Liver (tissue), 9 donors: ENCODE data around the gene GATA2. TPM values are rescaled to one million over a fixed set of nuclear protein-coding genes. Genes with fewer than 3 reads are reported as not detected.

ENCODE experiments used
- DNase-seq: peaks from one replicate; pipeline ENCODE4 v3.0.0-alpha.2; 2017; ENCODE audit warnings: low spot score
- H3K27ac ChIP-seq, 2 donors: one replicate each; pipeline ENCODE4 v1.7.0; 2013; ENCODE audit warnings: inconsistent platforms in 2 of 2, low read length in 2 of 2, control low read depth in 1 of 2, low read depth in 1 of 2, mild to moderate bottlenecking in 1 of 2
- H3K27me3 ChIP-seq, 4 donors: one replicate each; pipeline versions ENCODE4 v1.6.1 to v1.7.0; 2013; ENCODE audit warnings: low read length in 3 of 4, inconsistent platforms in 1 of 4, mild to moderate bottlenecking in 1 of 4, moderate library complexity in 1 of 4; ENCODE audit not compliant: control insufficient read depth in 4 of 4, insufficient read depth in 4 of 4
- H3K36me3 ChIP-seq, 4 donors: one replicate each; pipeline versions ENCODE4 v1.6.1 to v1.7.0; 2013; ENCODE audit warnings: low read length in 3 of 4, mild to moderate bottlenecking in 3 of 4, low read depth in 1 of 4, moderate library complexity in 1 of 4; ENCODE audit not compliant: control insufficient read depth in 4 of 4, insufficient read depth in 3 of 4
- H3K4me1 ChIP-seq, 4 donors: one replicate each; pipeline versions ENCODE4 v1.6.1 to v1.7.0; 2013; ENCODE audit warnings: low read length in 3 of 4, mild to moderate bottlenecking in 3 of 4, moderate library complexity in 1 of 4; ENCODE audit not compliant: control insufficient read depth in 4 of 4, insufficient read depth in 4 of 4
- H3K4me3 ChIP-seq, 3 donors: one replicate each; pipeline versions ENCODE4 v1.6.1 to v1.7.0; 2013; ENCODE audit warnings: low read length in 3 of 3, control low read depth in 1 of 3, low read depth in 1 of 3, mild to moderate bottlenecking in 1 of 3
- H3K9ac ChIP-seq, 2 donors: one replicate each; pipeline ENCODE4 v1.7.0; 2013; ENCODE audit warnings: low read length in 2 of 2, mild to moderate bottlenecking in 2 of 2, moderate library complexity in 2 of 2, control low read depth in 1 of 2, low read depth in 1 of 2
- H3K9me3 ChIP-seq, 4 donors: one replicate each; pipeline versions ENCODE4 v1.6.1 to v1.7.0; 2013; ENCODE audit warnings: low read length in 3 of 4; ENCODE audit not compliant: control insufficient read depth in 4 of 4
- EGR1 ChIP-seq, 2 donors: IDR thresholded peaks; 2 replicates each; pipeline ENCODE4 v1.6.1; 2016 to 2018; ENCODE audit warnings: antibody characterized with exemption in 2 of 2, low read depth in 2 of 2
- FOXA1 ChIP-seq: IDR thresholded peaks from 2 replicates; pipeline ENCODE4 v1.6.1; 2016; ENCODE audit warnings: antibody characterized with exemption
- GABPA ChIP-seq, 2 donors: IDR thresholded peaks in 1 of 2; conservative IDR thresholded peaks in 1 of 2; 2 replicates each; pipeline ENCODE4 v1.6.1; 2016; ENCODE audit warnings: antibody characterized with exemption in 2 of 2, mild to moderate bottlenecking in 1 of 2, moderate library complexity in 1 of 2
- HNF4A ChIP-seq, 2 donors: conservative IDR thresholded peaks; 2 replicates each; pipeline ENCODE4 v1.6.1; 2016; ENCODE audit warnings: antibody characterized with exemption in 2 of 2, mild to moderate bottlenecking in 2 of 2
- HNF4G ChIP-seq: IDR thresholded peaks from 2 replicates; pipeline ENCODE4 v1.6.1; 2016; ENCODE audit warnings: antibody characterized with exemption
- JUND ChIP-seq, 2 donors: IDR thresholded peaks; 2 replicates each; pipeline ENCODE4 v1.6.1; 2016; ENCODE audit warnings: antibody characterized with exemption in 2 of 2
- NR2F2 ChIP-seq: IDR thresholded peaks from 2 replicates; pipeline ENCODE4 v1.6.1; 2016; ENCODE audit warnings: antibody characterized with exemption
- RAD21 ChIP-seq, 2 donors: IDR thresholded peaks; 2 replicates each; pipeline ENCODE4 v1.6.1; 2016; ENCODE audit warnings: antibody characterized with exemption in 2 of 2, mild to moderate bottlenecking in 2 of 2
- RXRA ChIP-seq, 2 donors: IDR thresholded peaks; 2 replicates each; pipeline ENCODE4 v1.6.1; 2017 to 2018; ENCODE audit warnings: antibody characterized with exemption in 2 of 2, mild to moderate bottlenecking in 1 of 2
- SP1 ChIP-seq: IDR thresholded peaks from 2 replicates; pipeline ENCODE4 v1.6.1; 2018; ENCODE audit warnings: antibody characterized with exemption, mild to moderate bottlenecking
- TAF1 ChIP-seq: conservative IDR thresholded peaks from 2 replicates; pipeline ENCODE4 v1.6.1; 2016; ENCODE audit warnings: antibody characterized with exemption, mild to moderate bottlenecking
- YY1 ChIP-seq: IDR thresholded peaks from 2 replicates; pipeline ENCODE4 v1.6.1; 2016; ENCODE audit warnings: antibody characterized with exemption, mild to moderate bottlenecking
- WGBS: extraction: QIAGEN DNeasy Blood & Tissue Kit; methylation state at CpG from one replicate; pipeline ENCODE4 v1.1.7; 2013; 5-methylcytosine and 5-hydroxymethylcytosine counted together
- polyA plus RNA-seq, 2 donors: library from polyadenylated mRNA; stranded (reverse) in 1 of 2; unstranded in 1 of 2; fragments of 200-250 nt in 1 of 2; fragments of >200 nt in 1 of 2; fragmentation: Nextera tagmentation in 1 of 2; extraction: Ambion mirVana in 1 of 2; gene quantifications; one replicate each; pipeline versions ENCODE4 v1.2.1 to v1.2.3, GENCODE V29; 2013 to 2015
- total RNA-seq, 2 donors: library from RNA; depleted of rRNA; stranded (reverse); fragments of >200 nt; gene quantifications; one replicate each; pipeline ENCODE4 v1.2.3, GENCODE V29; 2014
- TF ChIP-seq, protein P1 (sequence below): fragments of 150-350 bp; IDR thresholded peaks from 2 replicates; pipeline ENCODE4 v1.5.1; 2017; ENCODE audit warnings: improper control_type of control experiment, low read depth, low read length; ENCODE audit not compliant: missing input control
- TF ChIP-seq, protein P2 (sequence below): IDR thresholded peaks from 2 replicates; pipeline ENCODE4 v1.6.1; 2016; ENCODE audit warnings: antibody characterized with exemption, mild to moderate bottlenecking
- TF ChIP-seq, protein P3 (sequence below): IDR thresholded peaks from 2 replicates; pipeline ENCODE4 v1.6.1; 2016; ENCODE audit warnings: antibody characterized with exemption
- TF ChIP-seq, protein P4 (sequence below): IDR thresholded peaks from 2 replicates; pipeline ENCODE4 v1.6.1; 2016; ENCODE audit warnings: antibody characterized with exemption
- TF ChIP-seq, protein P5 (sequence below): IDR thresholded peaks from 2 replicates; pipeline ENCODE4 v1.6.1; 2016; ENCODE audit warnings: antibody characterized with exemption
- donor health status: healthy.
- donor health status: healthy.
- donor health status: healthy.
- donor health status: healthy.
- donor health status: healthy.

The GATA2 gene
- total and polyA plus RNA-seq, 4 donors: 0.25 to 2.8 (median 0.54) TPM

DNA sequence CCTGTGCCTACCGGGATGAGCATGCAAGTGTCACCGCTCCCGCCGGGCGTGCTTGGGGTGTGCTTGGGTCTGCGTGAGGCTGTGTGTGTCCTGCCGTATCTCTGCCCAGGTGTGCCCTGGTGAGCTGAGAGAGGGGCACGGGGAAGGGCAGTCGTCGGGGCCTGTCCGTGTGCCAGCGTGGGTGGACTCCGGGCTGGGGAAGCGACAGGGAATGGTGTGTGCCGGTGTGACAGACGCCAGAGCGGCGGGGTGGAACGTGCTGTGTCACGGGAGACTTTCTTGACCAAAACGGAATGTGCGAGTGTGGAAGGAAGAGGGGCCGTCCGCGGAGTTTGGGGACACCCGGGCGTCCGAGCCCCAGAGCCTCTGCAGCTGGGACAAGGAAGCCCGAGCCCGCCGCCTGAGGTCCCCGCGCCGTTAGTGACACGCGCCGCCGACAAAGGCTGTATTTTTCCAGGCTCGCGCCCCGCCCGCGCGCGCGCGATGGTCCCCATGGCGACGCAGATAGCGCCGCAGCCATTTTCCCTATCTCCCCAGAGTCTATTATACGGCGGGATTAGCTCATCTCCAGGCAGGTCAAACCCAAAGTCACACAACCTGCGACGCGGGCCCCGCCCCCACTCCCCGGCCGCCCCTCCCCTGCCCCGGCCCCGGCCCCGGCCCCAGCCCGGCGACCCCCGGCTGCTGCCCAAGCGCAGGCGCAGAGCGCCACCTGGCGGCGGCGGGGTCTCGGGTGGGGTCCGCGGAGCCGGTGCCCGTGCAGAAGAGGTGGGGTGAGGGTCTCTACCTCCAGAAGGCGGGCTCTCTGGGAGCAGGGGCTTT is 4.5 kb upstream of the GATA2 start:
- no peak overlapping the region for H3K9ac ChIP-seq
- H3K27ac ChIP-seq: no peak overlapping the region
- H3K27me3 ChIP-seq: peaks cover 2 to 21% (median 5%) of the 10 kb centered on the region in 4 donors
- peak; percentile 87 for DNase-seq
- H3K36me3 ChIP-seq: no peaks in the 10 kb centered on the region
- H3K9me3 ChIP-seq: no peaks in the 10 kb centered on the region
- H3K4me3 ChIP-seq: peak overlapping the region in 2 of 3 donors; percentile 51 to 62
- H3K4me1 ChIP-seq: peaks cover 8 to 16% (median 11%) of the 10 kb centered on the region in 4 donors
- TF ChIP-seq HNF4G (no peak), EGR1 (IDR thresholded peaks at IDR 0.05; ENCODE audit: low read depth in 2 of 2) (no peak), TAF1 (no peak), YY1 (peak; percentile 60), RAD21 (IDR thresholded peaks at IDR 0.05) (peak; percentile 42 to 51)
- TF ChIP-seq, protein P1, sequence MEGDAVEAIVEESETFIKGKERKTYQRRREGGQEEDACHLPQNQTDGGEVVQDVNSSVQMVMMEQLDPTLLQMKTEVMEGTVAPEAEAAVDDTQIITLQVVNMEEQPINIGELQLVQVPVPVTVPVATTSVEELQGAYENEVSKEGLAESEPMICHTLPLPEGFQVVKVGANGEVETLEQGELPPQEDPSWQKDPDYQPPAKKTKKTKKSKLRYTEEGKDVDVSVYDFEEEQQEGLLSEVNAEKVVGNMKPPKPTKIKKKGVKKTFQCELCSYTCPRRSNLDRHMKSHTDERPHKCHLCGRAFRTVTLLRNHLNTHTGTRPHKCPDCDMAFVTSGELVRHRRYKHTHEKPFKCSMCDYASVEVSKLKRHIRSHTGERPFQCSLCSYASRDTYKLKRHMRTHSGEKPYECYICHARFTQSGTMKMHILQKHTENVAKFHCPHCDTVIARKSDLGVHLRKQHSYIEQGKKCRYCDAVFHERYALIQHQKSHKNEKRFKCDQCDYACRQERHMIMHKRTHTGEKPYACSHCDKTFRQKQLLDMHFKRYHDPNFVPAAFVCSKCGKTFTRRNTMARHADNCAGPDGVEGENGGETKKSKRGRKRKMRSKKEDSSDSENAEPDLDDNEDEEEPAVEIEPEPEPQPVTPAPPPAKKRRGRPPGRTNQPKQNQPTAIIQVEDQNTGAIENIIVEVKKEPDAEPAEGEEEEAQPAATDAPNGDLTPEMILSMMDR: peak; percentile 50
- 3% methylated on average over 77 of the region's 77 CpGs for WGBS

DNA sequence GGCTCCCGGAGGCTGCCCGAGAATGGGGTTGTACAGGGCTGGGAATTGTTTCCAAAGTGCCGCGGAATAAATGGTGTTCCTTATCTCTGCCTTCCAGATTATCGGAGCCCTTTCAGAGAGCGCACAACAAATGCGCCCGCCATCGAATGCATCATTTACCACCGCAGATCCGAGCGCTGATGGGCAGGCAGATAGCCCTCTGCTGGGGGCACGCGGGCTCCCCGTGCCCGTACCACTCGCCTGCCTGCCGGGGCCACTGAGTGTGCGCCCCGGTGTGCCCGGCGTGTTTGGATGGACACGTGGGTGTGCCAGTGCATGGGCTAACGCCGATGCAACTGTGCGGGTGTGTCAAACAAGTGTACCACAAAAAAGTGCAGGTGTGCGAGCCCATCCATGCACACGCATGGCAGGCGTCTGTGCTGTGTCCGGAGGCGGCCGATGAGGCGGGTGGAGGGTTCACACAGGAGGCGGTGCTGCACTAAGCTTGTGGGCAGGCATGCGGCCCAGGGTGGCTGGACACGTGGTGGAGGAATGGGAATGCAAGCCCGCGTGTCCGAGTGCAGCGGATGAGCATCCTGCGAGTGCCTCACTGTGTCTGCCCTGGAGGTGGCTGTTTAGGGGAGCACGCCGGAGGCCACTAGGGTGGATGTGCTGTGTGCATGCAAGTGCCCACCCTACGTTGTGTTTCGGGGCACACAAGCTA is 3.8 kb upstream of the GATA2 start:
- peak overlapping the region in 1 of 2 donors; percentile 14 for H3K9ac ChIP-seq
- H3K4me3 ChIP-seq: peak overlapping the region in 1 of 3 donors; percentile 62
- no peaks in the 10 kb centered on the region for H3K9me3 ChIP-seq
- no peak for DNase-seq
- WGBS: 15% methylated on average over 45 of the region's 45 CpGs
- H3K27ac ChIP-seq: no peak overlapping the region
- no peaks in the 10 kb centered on the region for H3K36me3 ChIP-seq
- TF ChIP-seq HNF4A (conservative IDR thresholded peaks at IDR 0.05) (no peak), SP1 (no peak), EGR1 (IDR thresholded peaks at IDR 0.05; ENCODE audit: low read depth in 2 of 2) (no peak), FOXA1 (no peak), GABPA (IDR thresholded peaks at IDR 0.05 in 1 of 2, conservative IDR thresholded peaks at IDR 0.05 in 1 of 2) (no peak), JUND (IDR thresholded peaks at IDR 0.05) (no peak), NR2F2 (no peak), RXRA (IDR thresholded peaks at IDR 0.05) (no peak)
- TF ChIP-seq, protein P2, sequence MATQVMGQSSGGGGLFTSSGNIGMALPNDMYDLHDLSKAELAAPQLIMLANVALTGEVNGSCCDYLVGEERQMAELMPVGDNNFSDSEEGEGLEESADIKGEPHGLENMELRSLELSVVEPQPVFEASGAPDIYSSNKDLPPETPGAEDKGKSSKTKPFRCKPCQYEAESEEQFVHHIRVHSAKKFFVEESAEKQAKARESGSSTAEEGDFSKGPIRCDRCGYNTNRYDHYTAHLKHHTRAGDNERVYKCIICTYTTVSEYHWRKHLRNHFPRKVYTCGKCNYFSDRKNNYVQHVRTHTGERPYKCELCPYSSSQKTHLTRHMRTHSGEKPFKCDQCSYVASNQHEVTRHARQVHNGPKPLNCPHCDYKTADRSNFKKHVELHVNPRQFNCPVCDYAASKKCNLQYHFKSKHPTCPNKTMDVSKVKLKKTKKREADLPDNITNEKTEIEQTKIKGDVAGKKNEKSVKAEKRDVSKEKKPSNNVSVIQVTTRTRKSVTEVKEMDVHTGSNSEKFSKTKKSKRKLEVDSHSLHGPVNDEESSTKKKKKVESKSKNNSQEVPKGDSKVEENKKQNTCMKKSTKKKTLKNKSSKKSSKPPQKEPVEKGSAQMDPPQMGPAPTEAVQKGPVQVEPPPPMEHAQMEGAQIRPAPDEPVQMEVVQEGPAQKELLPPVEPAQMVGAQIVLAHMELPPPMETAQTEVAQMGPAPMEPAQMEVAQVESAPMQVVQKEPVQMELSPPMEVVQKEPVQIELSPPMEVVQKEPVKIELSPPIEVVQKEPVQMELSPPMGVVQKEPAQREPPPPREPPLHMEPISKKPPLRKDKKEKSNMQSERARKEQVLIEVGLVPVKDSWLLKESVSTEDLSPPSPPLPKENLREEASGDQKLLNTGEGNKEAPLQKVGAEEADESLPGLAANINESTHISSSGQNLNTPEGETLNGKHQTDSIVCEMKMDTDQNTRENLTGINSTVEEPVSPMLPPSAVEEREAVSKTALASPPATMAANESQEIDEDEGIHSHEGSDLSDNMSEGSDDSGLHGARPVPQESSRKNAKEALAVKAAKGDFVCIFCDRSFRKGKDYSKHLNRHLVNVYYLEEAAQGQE: no peak
- TF ChIP-seq, protein P3, sequence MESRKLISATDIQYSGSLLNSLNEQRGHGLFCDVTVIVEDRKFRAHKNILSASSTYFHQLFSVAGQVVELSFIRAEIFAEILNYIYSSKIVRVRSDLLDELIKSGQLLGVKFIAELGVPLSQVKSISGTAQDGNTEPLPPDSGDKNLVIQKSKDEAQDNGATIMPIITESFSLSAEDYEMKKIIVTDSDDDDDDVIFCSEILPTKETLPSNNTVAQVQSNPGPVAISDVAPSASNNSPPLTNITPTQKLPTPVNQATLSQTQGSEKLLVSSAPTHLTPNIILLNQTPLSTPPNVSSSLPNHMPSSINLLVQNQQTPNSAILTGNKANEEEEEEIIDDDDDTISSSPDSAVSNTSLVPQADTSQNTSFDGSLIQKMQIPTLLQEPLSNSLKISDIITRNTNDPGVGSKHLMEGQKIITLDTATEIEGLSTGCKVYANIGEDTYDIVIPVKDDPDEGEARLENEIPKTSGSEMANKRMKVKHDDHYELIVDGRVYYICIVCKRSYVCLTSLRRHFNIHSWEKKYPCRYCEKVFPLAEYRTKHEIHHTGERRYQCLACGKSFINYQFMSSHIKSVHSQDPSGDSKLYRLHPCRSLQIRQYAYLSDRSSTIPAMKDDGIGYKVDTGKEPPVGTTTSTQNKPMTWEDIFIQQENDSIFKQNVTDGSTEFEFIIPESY: no peak
- TF ChIP-seq, protein P4, sequence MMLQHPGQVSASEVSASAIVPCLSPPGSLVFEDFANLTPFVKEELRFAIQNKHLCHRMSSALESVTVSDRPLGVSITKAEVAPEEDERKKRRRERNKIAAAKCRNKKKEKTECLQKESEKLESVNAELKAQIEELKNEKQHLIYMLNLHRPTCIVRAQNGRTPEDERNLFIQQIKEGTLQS: no peak
- TF ChIP-seq, protein P5, sequence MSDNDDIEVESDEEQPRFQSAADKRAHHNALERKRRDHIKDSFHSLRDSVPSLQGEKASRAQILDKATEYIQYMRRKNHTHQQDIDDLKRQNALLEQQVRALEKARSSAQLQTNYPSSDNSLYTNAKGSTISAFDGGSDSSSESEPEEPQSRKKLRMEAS: no peak
- H3K27me3 ChIP-seq: peaks cover 2 to 21% (median 7%) of the 10 kb centered on the region in 4 donors
- H3K4me1 ChIP-seq: peaks cover 12 to 22% (median 13%) of the 10 kb centered on the region in 4 donors
